Gastroesophageal sphincter (tissue), 4 donors: ENCODE data around the gene LHX6. TPM values are rescaled to one million over a fixed set of nuclear protein-coding genes. Genes with fewer than 3 reads are reported as not detected.

Experiments
- ATAC-seq: fragments of 150-250 bp; one replicate; pipeline ENCODE4 v1.9.1; 2016; ENCODE audit warnings: mild to moderate bottlenecking, moderate library complexity
- H3K27ac ChIP-seq, 4 donors: fragments of 200-600 bp; sonication (generic) in 3 of 4; 1 replicate in 3 of 4; 2 replicates in 1 of 4; pipeline ENCODE4 v1.5.1; 2016 to 2019
- H3K27me3 ChIP-seq: fragments of 200-600 bp; sonication (generic); one replicate; pipeline ENCODE4 v1.5.1; 2019
- H3K36me3 ChIP-seq, 2 donors: fragments of 200-600 bp; sonication (generic); one replicate each; pipeline ENCODE4 v1.5.1; 2019; ENCODE audit warnings: control low read depth in 1 of 2
- H3K4me1 ChIP-seq, 3 donors: fragments of 200-600 bp; sonication (generic); 1 replicate in 2 of 3; 2 replicates in 1 of 3; pipeline ENCODE4 v1.5.1; 2016 to 2019; ENCODE audit warnings: control low read depth in 2 of 3
- H3K4me3 ChIP-seq, 2 donors: fragments of 200-600 bp; sonication (generic); one replicate each; pipeline ENCODE4 v1.5.1; 2019; ENCODE audit warnings: mild to moderate bottlenecking in 1 of 2, moderate library complexity in 1 of 2
- H3K9me3 ChIP-seq, 3 donors: fragments of 200-600 bp; sonication (generic); one replicate each; pipeline ENCODE4 v1.5.1; 2017 to 2019; ENCODE audit warnings: control low read depth in 2 of 3
- EP300 ChIP-seq: sonication (generic); formaldehyde crosslinking; IDR thresholded peaks from one replicate; pipeline ENCODE4 v1.6.1; 2017; ENCODE audit warnings: antibody characterized with exemption, mild to moderate bottlenecking
- POLR2A ChIP-seq, 2 donors: fragments of 450-650 bp; IDR thresholded peaks; one replicate each; pipeline ENCODE4 v1.6.1; 2017; ENCODE audit warnings: antibody characterized with exemption in 2 of 2, mild to moderate bottlenecking in 2 of 2, moderate library complexity in 1 of 2
- POLR2AphosphoS5 ChIP-seq: sonication (generic); formaldehyde crosslinking; IDR thresholded peaks from one replicate; pipeline ENCODE4 v1.6.1; 2017; ENCODE audit warnings: antibody characterized with exemption
- WGBS, 2 donors: methylation state at CpG; one replicate each; pipeline ENCODE4 v1.1.5; 2018; ENCODE audit warnings: low coverage in 1 of 2; 5-methylcytosine and 5-hydroxymethylcytosine counted together
- total RNA-seq, 4 donors: library from RNA; depleted of rRNA; stranded (reverse); fragments of >200 nt; gene quantifications; one replicate each; pipeline ENCODE4 v1.1.0, GENCODE V29; 2016
- TF ChIP-seq, protein P1 (sequence below), 4 experiments: fragments of 200-600 bp in 2 of 4; fragments of 450-650 bp in 2 of 4; sonication (generic) in 1 of 4; IDR thresholded peaks; one replicate each; pipeline ENCODE4 v1.5.1; 2017 to 2019; ENCODE audit warnings: antibody characterized with exemption in 4 of 4, mild to moderate bottlenecking in 2 of 4, moderate library complexity in 2 of 4

Gene LHX6
- total RNA-seq, 4 donors from 2014 or later = 1.7 to 13.0 (median 4.9) TPM

DNA sequence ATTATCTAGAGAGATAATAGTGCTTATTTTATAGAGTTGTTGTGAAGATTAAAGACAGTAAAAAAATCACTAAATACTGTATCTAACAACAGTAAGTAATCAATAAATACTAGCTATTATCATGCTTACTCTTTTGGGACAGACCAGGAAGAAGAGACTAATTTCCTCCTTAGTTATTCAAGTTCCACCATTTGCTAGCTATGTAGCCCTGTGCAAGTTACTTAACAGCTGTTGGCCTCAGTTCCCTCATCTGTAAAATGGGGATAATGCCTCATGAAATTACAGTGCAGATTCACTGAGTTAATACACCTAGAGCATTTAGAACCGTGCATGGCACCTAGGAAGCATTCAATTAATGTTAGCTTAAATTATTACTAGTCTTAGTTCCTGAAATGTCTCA lies 33.3 kb upstream of the LHX6 start:
- TF ChIP-seq, protein P1, sequence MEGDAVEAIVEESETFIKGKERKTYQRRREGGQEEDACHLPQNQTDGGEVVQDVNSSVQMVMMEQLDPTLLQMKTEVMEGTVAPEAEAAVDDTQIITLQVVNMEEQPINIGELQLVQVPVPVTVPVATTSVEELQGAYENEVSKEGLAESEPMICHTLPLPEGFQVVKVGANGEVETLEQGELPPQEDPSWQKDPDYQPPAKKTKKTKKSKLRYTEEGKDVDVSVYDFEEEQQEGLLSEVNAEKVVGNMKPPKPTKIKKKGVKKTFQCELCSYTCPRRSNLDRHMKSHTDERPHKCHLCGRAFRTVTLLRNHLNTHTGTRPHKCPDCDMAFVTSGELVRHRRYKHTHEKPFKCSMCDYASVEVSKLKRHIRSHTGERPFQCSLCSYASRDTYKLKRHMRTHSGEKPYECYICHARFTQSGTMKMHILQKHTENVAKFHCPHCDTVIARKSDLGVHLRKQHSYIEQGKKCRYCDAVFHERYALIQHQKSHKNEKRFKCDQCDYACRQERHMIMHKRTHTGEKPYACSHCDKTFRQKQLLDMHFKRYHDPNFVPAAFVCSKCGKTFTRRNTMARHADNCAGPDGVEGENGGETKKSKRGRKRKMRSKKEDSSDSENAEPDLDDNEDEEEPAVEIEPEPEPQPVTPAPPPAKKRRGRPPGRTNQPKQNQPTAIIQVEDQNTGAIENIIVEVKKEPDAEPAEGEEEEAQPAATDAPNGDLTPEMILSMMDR (IDR thresholded peaks at IDR 0.05) = no peak
- no peak for TF ChIP-seq EP300
- TF ChIP-seq POLR2AphosphoS5 = no peak
- no peak for TF ChIP-seq POLR2A (IDR thresholded peaks at IDR 0.05)

DNA sequence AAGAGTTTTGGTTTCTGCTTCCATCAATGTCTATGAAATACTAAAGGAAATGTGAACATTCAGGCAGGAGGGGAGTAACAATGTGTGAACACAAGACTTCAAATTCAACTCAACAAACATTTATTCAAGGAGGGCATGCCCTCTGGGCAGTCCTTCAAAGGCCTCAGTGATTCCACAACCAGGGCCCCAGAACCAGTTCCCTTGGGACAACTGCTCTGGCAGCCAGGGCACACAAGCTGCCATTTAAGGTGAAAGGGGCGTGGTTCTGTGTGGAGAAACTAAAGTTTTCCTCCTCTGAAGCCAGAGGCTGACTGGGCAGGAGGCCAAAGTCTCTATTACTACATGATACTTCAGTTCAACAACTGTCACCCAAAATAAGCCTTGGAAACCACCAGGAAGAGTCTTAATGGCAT lies 32.7 kb upstream of the LHX6 start:
- H3K27me3 ChIP-seq = no peaks in the 10 kb centered on the region
- H3K36me3 ChIP-seq = peaks cover 0 to 54% of the 10 kb centered on the region in 2 donors
- 14% methylated on average over 1 of the region's 1 CpG; no CpG with 5 or more reads in 1 of the 2 donors for WGBS, 2 donors
- no peaks in the 10 kb centered on the region for H3K9me3 ChIP-seq
- H3K4me3 ChIP-seq = no peak overlapping the region
- TF ChIP-seq POLR2AphosphoS5 (no peak), POLR2A (IDR thresholded peaks at IDR 0.05) (no peak), EP300 (no peak)
- TF ChIP-seq, protein P1 (IDR thresholded peaks at IDR 0.05) = no peak
- H3K27ac ChIP-seq = peak overlapping the region in 3 of 4 donors; percentile 48 to 95 (median 91)
- H3K4me1 ChIP-seq = peaks cover 8 to 50% (median 28%) of the 10 kb centered on the region in 3 donors
- ATAC-seq = peak; percentile 48

More for the DNA sequence above, 33.3 kb upstream of the LHX6 start:
- Histone ChIP-seq H3K27me3 (no peaks in the 10 kb centered on the region), H3K27ac (peak overlapping the region in 3 of 4 donors; percentile 48 to 95 (median 91)), H3K4me3 (no peak overlapping the region), H3K9me3 (no peaks in the 10 kb centered on the region), H3K36me3 (peaks cover 0 to 48% of the 10 kb centered on the region in 2 donors), H3K4me1 (peaks cover 8 to 53% (median 28%) of the 10 kb centered on the region in 3 donors)
- WGBS, 2 donors = 82 to 100% methylated on average over 1 of the region's 1 CpG
- no peak for ATAC-seq

DNA sequence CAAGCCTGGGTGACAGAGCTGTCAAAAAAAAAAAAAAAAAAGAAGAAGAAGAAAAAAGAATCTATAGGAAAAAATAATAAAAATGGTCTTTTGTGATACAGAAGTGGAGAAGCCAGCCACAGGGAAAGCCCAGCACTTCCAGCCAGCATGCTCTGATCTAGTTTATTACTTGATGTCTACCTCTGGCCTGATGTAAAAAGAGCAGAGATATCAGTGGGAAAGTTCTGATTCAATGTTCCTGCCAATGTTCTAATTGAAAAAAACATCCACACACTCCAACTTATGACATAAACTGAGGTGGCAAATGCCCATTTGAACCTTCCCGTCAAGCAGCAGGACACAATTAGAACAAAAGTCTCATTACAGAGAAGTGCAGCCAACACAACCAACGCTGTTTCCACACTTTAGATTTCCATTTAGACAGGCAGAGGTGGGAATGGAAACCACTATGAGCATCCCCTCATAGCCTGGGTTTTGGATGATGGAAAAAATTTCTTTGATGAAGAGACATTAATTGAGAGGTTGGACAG lies 30.2 kb upstream of the LHX6 start:
- no peak overlapping the region for H3K4me3 ChIP-seq
- 55 to 60% methylated on average over 2 of the region's 2 CpGs for WGBS, 2 donors
- H3K4me1 ChIP-seq = peaks cover 3 to 34% (median 23%) of the 10 kb centered on the region in 3 donors
- H3K36me3 ChIP-seq = peaks cover 0 to 80% of the 10 kb centered on the region in 2 donors
- no peaks in the 10 kb centered on the region for H3K9me3 ChIP-seq
- no peak overlapping the region for H3K27ac ChIP-seq
- H3K27me3 ChIP-seq = no peaks in the 10 kb centered on the region
- no peak for ATAC-seq
- TF ChIP-seq, protein P1 (IDR thresholded peaks at IDR 0.05) = no peak
- no peak for TF ChIP-seq EP300

DNA sequence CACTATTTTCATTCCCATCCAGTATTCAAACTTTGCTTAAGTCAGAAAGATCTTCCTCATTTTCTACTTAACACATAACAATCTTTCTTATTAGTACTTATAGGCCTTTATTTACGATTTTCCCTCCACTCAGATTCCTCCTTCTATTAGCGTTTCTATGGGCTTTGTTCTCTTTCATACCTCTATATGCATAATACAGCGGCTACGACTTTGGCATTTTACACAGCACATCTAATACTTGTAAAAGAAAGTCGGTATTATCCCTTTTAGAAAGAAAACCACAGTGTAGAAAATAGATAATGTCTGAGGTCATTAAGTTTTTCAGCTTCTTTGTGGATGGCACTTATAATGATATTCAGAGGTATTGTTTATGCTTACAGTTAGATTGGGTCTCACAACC lies 27.4 kb upstream of the LHX6 start:
- peaks cover 0 to 7% (median 0%) of the 10 kb centered on the region in 3 donors for H3K4me1 ChIP-seq
- TF ChIP-seq POLR2A (IDR thresholded peaks at IDR 0.05) (no peak), POLR2AphosphoS5 (no peak), EP300 (no peak)
- TF ChIP-seq, protein P1 (IDR thresholded peaks at IDR 0.05) = no peak
- H3K36me3 ChIP-seq = peaks cover 0 to 91% of the 10 kb centered on the region in 2 donors
- WGBS, 2 donors = 78 to 93% methylated on average over 5 of the region's 5 CpGs
- H3K9me3 ChIP-seq = no peaks in the 10 kb centered on the region
- H3K27ac ChIP-seq = no peak overlapping the region
- no peak for ATAC-seq
- H3K4me3 ChIP-seq = no peak overlapping the region
- H3K27me3 ChIP-seq = no peaks in the 10 kb centered on the region

DNA sequence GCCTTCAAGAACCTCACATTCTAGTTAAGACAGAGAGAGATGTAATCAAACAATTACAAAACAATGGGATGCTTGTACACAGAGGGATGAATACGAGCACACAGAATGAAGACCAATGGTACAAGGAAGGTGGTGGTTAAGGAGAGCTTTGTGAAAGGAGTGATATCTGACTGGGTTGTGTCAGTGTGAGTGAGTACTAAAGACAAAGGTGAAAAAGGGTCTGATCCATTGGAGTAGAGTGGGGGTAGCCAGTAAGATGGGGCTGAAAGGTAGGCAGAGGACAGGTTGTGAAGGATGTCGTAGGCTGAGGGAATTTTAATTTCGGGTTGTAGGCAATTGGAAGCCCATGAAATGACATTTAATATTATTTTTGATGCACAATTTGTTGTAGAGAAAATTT lies 26.0 kb upstream of the LHX6 start:
- ATAC-seq = no peak
- no peaks in the 10 kb centered on the region for H3K9me3 ChIP-seq
- H3K4me1 ChIP-seq = no peaks in the 10 kb centered on the region
- TF ChIP-seq EP300 (no peak), POLR2AphosphoS5 (no peak), POLR2A (IDR thresholded peaks at IDR 0.05) (no peak)
- TF ChIP-seq, protein P1 (IDR thresholded peaks at IDR 0.05) = no peak
- H3K36me3 ChIP-seq = peaks cover 0 to 91% of the 10 kb centered on the region in 2 donors
- no peak overlapping the region for H3K4me3 ChIP-seq
- WGBS, 2 donors = 83 to 91% methylated on average over 3 of the region's 3 CpGs
- H3K27ac ChIP-seq = no peak overlapping the region
- no peaks in the 10 kb centered on the region for H3K27me3 ChIP-seq
